H1 (cell line): ENCODE results near the gene VSIR. TPM values are rescaled to one million over a fixed set of nuclear protein-coding genes. Genes with fewer than 3 reads are reported as not detected.

Source experiments
- CHD7 ChIP-seq: fragments of 300-600 bp; sonication (generic); IDR thresholded peaks from 2 replicates; pipeline ENCODE4 v1.7.1; 2012; ENCODE audit warnings: low read length, moderate library complexity, mild to moderate bottlenecking, inconsistent platforms; ENCODE audit not compliant: insufficient replicate concordance
- JUN ChIP-seq: IDR thresholded peaks from 2 replicates; pipeline ENCODE4 v1.6.1; 2011; ENCODE audit warnings: low read depth, mild to moderate bottlenecking, improper control_type of control experiment, low read length
- polyA plus RNA-seq, 7 experiments: library from polyadenylated mRNA; depleted of rRNA in 3 of 7; stranded (reverse) in 5 of 7; unstranded in 2 of 7; fragments of >200 nt in 5 of 7; fragments of 200-250 nt in 2 of 7; gene quantifications; 1 replicate in 5 of 7; 2 replicates in 1 of 7; 4 replicates in 1 of 7; pipeline versions ENCODE4 v1.2.1 to v1.2.3, GENCODE V29; 2011 to 2013; ENCODE audit warnings: missing spikeins in 2 of 7, mixed read lengths in 2 of 7
- total RNA-seq: library from RNA; stranded (reverse); fragmentation: NEBNext Ultra II Directional; extraction: Animal tissue kit (Norgen Biotek cat#: 25700); gene quantifications from 2 replicates; pipeline ENCODE4 v1.2.1, GENCODE V29; 2021

Gene VSIR
- total and polyA plus RNA-seq, 2 of the 8 experiments (the other 6 are each of a cell fraction or from before 2014, with no cell fraction given), result 0.33 TPM; not detected in 1

GRCh38 chr10:71816421-71816851 is 43.1 kb upstream of the VSIR start (continued):
- TF ChIP-seq CHD7 (no peak), JUN (no peak)
